ENCODE results near the gene PCSK1N.
A peak's percentile ranks its signal among the peaks of the same experiment; 100 is the strongest.

Gene PCSK1N

DNA sequence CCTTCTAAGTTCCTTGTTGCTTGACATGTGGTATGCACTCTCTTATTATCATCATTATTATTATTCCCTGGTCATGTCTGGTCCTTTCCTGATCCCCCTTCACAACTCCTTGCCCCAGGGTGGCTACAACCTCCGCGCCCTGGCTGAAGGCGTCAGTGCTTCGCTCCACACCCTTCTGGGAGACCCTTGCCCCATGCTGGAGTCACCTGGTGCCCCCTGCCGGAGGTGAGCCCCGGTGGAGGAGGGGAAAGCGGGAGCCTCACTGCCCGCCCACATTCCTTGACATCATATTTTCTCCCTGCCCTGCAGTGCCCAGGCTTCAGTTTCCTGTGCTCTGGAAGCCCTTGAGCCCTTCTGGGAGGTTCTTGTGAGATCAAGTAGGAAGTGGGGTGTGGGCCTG is 20.1 kb downstream of the PCSK1N start:
- Mint-ChIP-seq H3K27me3 (no peaks in the 10 kb centered on the region), H3K4me3 (no peak overlapping the region), H3K36me3 (ENCODE audit: insufficient read depth) (peaks cover 20% of the 10 kb centered on the region), H3K4me1 (ENCODE audit: low read depth in 2 of 2) (no peaks in the 10 kb centered on the region), H3K27ac (no peak overlapping the region), H3K9me3 (no peaks in the 10 kb centered on the region)
- no peak for ATAC-seq (replicated peaks)
- no peak for DNase-seq

DNA sequence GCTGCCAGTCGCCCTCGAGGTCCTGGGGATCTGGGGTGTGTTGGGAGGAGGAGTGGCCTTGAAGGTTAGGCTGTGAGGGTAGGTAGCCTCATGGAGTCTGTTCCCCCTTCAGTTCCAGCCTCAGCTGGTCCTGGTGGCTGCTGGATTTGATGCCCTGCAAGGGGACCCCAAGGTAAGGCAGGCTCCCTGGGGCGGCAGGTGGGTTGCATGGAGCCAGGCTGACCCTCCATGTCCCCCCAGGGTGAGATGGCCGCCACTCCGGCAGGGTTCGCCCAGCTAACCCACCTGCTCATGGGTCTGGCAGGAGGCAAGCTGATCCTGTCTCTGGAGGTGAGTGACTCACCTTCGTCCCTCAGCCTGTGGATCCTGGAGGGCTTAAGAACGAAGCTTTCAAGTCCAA is 20.7 kb downstream of the PCSK1N start:
- H3K4me1 Mint-ChIP-seq (ENCODE audit: low read depth in 2 of 2): no peaks in the 10 kb centered on the region

DNA sequence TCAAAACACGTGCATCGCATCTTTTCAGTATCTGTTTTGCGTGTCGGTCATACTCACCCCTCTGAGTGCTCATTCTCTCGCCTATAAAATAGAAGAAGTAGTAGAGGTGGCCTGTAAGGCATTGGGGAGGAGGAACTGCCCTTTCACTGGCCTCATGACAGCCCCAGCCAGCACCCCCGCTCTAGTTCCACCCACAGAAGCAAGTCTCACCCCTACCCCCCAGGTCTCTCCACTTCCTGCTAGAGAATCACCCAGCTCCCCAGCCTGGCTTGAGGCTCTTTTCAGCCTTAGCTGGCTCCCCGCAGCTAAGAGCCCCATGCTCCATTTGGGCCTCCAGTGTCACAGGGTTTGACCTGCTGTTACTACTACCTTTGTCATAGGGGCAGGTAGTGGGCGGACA is 21.8 kb downstream of the PCSK1N start:
- H3K4me3 Mint-ChIP-seq: no peak overlapping the region
- no peaks in the 10 kb centered on the region for H3K27me3 Mint-ChIP-seq
- ATAC-seq (replicated peaks): no peak
- H3K9me3 Mint-ChIP-seq: no peaks in the 10 kb centered on the region
- H3K4me1 Mint-ChIP-seq (ENCODE audit: low read depth in 2 of 2): no peaks in the 10 kb centered on the region
- DNase-seq: no peak
- no peak overlapping the region for H3K27ac Mint-ChIP-seq
- peaks cover 15% of the 10 kb centered on the region for H3K36me3 Mint-ChIP-seq (ENCODE audit: insufficient read depth)

More for the DNA sequence above, 20.7 kb downstream of the PCSK1N start:
- ATAC-seq (replicated peaks) (no peak), DNase-seq (no peak)
- H3K36me3 Mint-ChIP-seq (ENCODE audit: insufficient read depth): peaks cover 20% of the 10 kb centered on the region
- no peaks in the 10 kb centered on the region for H3K27me3 Mint-ChIP-seq
- no peaks in the 10 kb centered on the region for H3K9me3 Mint-ChIP-seq
- no peak overlapping the region for H3K27ac Mint-ChIP-seq
- no peak overlapping the region for H3K4me3 Mint-ChIP-seq

DNA sequence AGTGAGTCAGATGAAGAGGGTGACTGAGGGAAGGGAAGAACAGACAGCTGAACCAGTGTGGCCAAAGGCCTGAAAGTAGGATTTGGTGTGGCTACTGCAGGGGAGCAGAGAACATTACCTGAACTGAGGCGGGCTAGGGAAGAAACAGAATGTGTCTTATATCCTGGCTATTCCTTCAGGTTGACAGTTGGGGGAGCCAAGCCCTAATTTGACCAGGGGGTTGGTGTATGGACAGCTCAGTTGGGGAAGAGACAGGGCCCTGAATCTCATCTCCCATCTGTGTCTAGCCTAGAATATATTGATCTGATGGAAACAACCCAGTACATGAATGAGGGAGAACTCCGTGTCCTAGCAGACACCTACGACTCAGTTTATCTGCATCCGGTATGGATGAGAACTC is 29.3 kb downstream of the PCSK1N start:
- no peaks in the 10 kb centered on the region for H3K9me3 Mint-ChIP-seq
- ATAC-seq (replicated peaks) (no peak), DNase-seq (no peak)
- H3K4me1 Mint-ChIP-seq (ENCODE audit: low read depth in 2 of 2): peaks cover 4 to 10% of the 10 kb centered on the region in 2 donors
- H3K4me3 Mint-ChIP-seq: no peak overlapping the region
- no peaks in the 10 kb centered on the region for H3K27me3 Mint-ChIP-seq
- peaks cover 23% of the 10 kb centered on the region for H3K36me3 Mint-ChIP-seq (ENCODE audit: insufficient read depth)
- H3K27ac Mint-ChIP-seq: peak overlapping the region in 1 of 2 donors; percentile 44

DNA sequence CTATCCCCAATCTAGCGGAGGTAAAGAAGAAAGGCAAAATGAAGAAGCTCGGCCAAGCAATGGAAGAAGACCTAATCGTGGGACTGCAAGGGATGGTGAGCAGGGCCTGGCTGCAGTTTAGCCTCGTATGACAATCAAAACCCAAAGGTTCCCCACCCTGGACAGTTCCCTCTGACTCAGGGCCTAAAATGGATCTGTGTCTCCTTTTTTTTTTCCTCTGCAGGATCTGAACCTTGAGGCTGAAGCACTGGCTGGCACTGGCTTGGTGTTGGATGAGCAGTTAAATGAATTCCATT is 32.6 kb downstream of the PCSK1N start:
- Mint-ChIP-seq H3K27ac (peak overlapping the region; percentile 46 to 96), H3K36me3 (ENCODE audit: insufficient read depth) (peaks cover 23% of the 10 kb centered on the region), H3K4me1 (ENCODE audit: low read depth in 2 of 2) (peaks cover 9 to 16% of the 10 kb centered on the region in 2 donors), H3K9me3 (no peaks in the 10 kb centered on the region), H3K27me3 (no peaks in the 10 kb centered on the region), H3K4me3 (peak overlapping the region; percentile 93 to 95)
- no peak for DNase-seq
- no peak for ATAC-seq (replicated peaks)

DNA sequence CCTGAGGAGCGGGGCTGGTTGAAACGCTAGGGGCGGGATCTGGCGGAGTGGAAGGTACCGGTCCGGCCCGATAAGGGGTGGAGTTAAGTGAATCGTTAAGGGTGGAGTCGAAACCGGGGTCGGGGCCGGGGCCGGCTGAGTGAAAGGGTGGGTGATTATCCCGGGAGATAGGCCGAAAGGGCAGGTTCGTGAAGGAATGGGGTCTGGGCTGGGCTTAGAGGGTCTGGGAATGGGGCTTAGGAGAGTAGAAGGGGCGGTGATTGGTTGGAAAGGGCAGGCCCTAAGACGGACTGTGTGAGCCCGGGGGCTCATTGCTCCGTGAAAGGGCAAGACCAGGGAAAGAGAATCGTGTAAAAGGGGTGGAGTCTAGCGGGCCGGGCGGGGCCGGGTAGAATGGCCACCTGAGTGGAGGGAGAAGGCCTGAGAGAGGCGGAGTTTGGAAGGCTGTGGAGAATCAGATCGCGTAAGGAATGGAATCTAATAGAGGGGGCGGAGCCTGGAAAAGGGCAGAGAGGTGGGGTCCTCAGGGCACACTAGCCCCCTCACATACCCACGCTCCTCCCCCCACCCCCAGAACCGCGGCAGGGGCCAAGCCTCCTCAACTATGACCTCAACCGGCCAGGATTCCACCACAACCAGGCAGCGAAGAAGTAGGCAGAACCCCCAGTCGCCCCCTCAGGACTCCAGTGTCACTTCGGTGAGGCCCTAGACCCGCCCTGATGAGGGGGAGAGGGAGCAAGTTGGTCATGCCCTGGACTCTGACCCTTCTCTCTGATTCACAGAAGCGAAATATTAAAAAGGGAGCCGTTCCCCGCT is 33.1 kb downstream of the PCSK1N start:
- H3K27ac Mint-ChIP-seq: peak overlapping the region; percentile 96
- peak; percentile 18 for ATAC-seq (replicated peaks)
- peaks cover 23% of the 10 kb centered on the region for H3K36me3 Mint-ChIP-seq (ENCODE audit: insufficient read depth)
- H3K4me3 Mint-ChIP-seq: peak overlapping the region; percentile 93 to 95
- H3K4me1 Mint-ChIP-seq (ENCODE audit: low read depth in 2 of 2): peaks cover 9 to 16% of the 10 kb centered on the region in 2 donors
- H3K27me3 Mint-ChIP-seq: no peaks in the 10 kb centered on the region
- no peaks in the 10 kb centered on the region for H3K9me3 Mint-ChIP-seq
- DNase-seq: peak in 1 of 3 experiments; percentile 50

DNA sequence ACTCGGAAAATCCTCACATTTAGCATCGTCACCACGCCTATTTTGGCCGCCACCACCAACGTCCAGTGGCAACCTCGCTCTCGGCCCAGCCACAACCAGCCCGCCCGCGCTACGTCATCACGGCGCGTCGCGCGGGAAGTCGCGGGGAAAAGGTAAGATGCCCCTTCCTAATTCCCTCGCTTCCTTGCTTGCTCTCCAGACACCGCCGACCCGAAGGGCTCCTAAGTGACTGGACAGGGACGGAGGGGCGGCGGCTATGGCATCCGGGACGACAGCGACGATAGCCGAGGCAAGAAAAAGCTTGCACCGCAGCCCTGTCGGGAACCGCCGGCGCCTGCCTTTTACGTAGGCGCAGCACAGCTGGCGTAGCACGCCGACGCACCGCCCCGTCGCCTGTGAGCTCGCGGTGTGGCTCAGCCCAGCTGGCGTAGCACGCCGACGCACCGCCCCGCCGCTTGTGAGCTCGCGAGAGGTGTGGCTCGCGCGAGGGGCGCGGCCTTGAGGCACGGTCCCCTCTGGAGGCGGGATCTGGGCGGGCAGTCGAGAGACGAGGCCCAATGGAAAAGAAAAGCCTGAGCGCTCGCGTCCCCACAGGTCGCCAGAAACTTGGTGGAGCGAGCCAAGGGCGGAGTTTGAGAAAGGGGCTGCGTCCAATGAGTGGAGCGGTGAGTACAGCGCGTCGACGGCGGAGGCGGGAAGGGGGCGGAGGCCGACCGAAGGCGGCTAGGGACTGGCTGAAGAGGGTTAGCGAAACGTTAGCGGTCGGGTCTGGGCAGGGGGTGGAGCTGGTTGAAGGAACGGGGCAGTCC is 33.9 kb downstream of the PCSK1N start, which contains the start of gene HDAC6:
TSS of gene HDAC6 (plus strand) at position 788 of the 809 bp plus-strand sequence. CDS start 626 bp downstream, outside the sequence.
- peak; percentile 90 to 92 (median 91) for DNase-seq
- peaks cover 9 to 16% of the 10 kb centered on the region in 2 donors for H3K4me1 Mint-ChIP-seq (ENCODE audit: low read depth in 2 of 2)
- H3K4me3 Mint-ChIP-seq: peak within 1 kb of the TSS; percentile 93 to 95
- peak; percentile 82 for ATAC-seq (replicated peaks)
- peak within 1 kb of the TSS; percentile 96 for H3K27ac Mint-ChIP-seq
- no peaks in the 10 kb centered on the region for H3K27me3 Mint-ChIP-seq
- no peaks in the 10 kb centered on the region for H3K9me3 Mint-ChIP-seq
- H3K36me3 Mint-ChIP-seq (ENCODE audit: insufficient read depth): peaks cover 23% of the 10 kb centered on the region

DNA sequence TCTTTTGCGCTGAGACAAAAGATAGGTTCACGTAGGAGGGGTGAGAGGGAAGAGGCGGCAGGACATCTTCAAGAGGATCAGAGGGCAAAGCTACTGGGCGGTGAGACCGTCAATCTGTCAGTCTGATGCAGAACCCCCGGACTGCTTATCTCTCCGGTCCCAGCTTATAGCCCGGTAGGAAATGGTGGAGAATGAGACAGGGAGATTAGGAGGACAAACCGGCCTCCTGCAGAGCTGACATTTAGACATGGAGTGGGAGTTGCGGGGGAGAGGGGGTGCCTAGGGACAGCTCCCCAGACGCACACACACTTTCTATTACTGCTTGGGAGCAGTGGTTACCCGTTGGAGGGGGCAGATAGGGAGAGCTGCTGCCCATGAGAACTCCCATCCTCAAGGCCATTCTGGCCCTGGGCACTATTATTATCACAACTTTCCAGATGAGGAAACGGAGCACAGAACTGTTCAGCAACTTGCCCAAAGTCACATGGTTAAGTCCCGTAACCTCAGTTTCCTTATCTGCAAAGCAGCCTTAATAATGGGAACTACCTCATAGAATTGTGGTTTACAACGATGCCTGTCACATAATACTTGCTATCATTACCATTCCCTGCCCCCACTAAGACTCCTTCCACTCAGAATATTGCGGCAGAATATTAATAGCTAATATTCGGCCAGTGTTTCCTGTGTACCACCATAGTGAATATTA is 34.7 kb downstream of the PCSK1N start:
- no peak for ATAC-seq (replicated peaks)
- Mint-ChIP-seq H3K36me3 (ENCODE audit: insufficient read depth) (peaks cover 17% of the 10 kb centered on the region), H3K4me3 (peak overlapping the region; percentile 93 to 95), H3K4me1 (ENCODE audit: low read depth in 2 of 2) (peaks cover 9 to 16% of the 10 kb centered on the region in 2 donors), H3K27me3 (no peaks in the 10 kb centered on the region), H3K27ac (peak overlapping the region; percentile 96), H3K9me3 (no peaks in the 10 kb centered on the region)
- DNase-seq: peak in 1 of 3 experiments; percentile 1

DNA sequence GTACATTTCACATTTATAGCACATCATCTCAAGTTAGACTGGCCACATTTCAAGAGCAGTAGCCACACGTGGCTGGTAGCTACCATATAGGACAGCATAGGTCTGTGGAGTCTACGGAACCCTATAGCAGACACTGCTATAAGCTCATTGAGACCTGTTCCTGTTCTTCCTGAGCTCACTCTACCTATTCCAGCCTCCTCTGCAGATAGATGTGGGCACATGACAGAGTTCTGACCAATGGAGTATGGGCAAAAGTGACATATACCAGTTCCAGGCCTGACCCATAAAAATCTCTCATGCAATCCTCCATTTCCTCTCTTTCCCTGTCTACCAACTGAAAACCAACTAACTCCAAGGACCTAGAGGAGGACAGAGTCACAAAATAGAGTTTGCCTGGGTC is 37.1 kb downstream of the PCSK1N start:
- Mint-ChIP-seq H3K4me3 (no peak overlapping the region), H3K4me1 (ENCODE audit: low read depth in 2 of 2) (peaks cover 9 to 10% of the 10 kb centered on the region in 2 donors), H3K27me3 (no peaks in the 10 kb centered on the region), H3K27ac (no peak overlapping the region), H3K9me3 (no peaks in the 10 kb centered on the region), H3K36me3 (ENCODE audit: insufficient read depth) (peaks cover 20% of the 10 kb centered on the region)
- ATAC-seq (replicated peaks) (no peak), DNase-seq (no peak)

DNA sequence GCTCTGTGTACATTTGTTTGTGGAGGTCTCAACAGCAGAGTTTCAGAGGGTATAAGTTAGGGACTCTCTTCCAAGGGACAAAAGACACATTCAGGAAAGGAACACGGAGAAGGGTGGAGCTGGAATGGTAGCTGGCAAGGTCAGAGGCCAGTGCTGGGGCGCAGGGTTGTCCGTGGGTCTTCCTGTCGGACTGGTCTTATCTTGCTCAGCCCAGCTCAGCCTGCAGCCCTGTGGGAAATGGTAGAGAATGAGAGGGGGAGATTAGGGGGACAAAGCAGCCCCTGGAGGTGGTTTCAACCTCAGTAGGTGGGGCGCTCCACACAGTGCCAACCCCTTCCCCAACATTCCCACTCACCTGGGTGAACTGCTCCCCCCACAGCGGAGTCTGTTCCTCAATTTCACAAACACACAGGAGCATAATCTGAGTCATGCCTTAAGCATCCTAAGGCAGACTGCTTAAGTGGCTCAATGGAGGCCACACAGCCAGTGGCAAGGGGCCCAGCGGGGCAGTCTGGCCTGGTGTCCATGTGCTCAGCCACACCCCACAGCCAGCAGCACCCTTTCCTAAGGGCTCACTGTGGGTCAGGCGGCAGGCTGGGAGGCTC is 40.4 kb downstream of the PCSK1N start:
- no peaks in the 10 kb centered on the region for H3K27me3 Mint-ChIP-seq
- no peak overlapping the region for H3K27ac Mint-ChIP-seq
- peaks cover 0 to under 1% of the 10 kb centered on the region in 2 donors for H3K4me1 Mint-ChIP-seq (ENCODE audit: low read depth in 2 of 2)
- no peak for DNase-seq
- no peak overlapping the region for H3K4me3 Mint-ChIP-seq
- ATAC-seq (replicated peaks): no peak
- peaks cover 3% of the 10 kb centered on the region for H3K36me3 Mint-ChIP-seq (ENCODE audit: insufficient read depth)
- H3K9me3 Mint-ChIP-seq: no peaks in the 10 kb centered on the region

DNA sequence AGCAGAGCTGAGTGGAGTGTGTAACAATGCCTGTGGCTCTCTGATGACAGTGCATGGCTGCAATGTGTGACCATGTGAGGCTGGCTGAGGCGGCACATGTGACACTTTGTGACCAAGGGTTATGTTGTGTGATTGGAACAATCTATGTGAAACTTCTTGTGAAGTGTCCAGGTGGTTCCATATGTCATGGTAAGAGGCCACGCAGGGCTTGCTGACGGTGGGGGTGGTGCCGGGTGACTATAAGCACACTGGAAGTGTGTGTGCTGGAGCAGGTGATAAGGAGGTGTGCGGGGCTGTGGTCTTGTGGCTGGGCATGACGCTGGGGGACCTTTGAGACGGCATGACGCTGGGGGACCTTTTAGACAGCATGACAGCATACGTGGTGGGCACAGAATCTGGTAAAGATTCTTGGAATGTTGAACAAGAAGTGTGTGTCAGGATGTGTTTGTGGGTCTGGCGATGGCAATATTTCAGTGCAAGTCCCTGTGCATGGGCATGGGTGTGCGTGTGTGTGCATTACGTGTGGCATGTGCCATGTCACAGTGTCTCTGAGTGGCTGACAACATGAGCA is 41.0 kb downstream of the PCSK1N start:
- no peaks in the 10 kb centered on the region for H3K27me3 Mint-ChIP-seq
- H3K9me3 Mint-ChIP-seq: no peaks in the 10 kb centered on the region
- H3K4me3 Mint-ChIP-seq: no peak overlapping the region
- no peak overlapping the region for H3K27ac Mint-ChIP-seq
- ATAC-seq (replicated peaks): no peak
- DNase-seq: no peak
- H3K36me3 Mint-ChIP-seq (ENCODE audit: insufficient read depth): peaks cover 3% of the 10 kb centered on the region
- H3K4me1 Mint-ChIP-seq (ENCODE audit: low read depth in 2 of 2): peaks cover 0 to 6% of the 10 kb centered on the region in 2 donors

DNA sequence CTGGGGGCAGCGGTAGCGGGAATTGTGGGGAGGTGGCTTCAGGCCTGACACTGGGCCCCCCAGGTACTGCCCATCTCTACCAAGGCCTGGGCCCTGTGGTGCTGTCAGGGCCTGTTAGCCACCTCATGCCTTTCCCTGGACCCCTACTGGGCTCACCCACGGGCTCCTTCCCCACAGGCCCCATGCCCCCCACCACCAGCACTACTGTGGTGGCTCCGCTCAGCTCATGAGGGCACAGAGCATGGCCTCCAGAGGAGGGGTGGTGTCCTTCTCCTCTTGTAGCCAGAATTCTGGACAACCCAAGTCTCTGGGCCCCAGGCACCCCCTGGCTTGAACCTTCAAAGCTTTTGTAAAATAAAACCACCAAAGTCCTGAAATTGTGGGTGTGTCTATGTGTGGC is 41.5 kb downstream of the PCSK1N start:
- H3K27me3 Mint-ChIP-seq: no peaks in the 10 kb centered on the region
- H3K4me3 Mint-ChIP-seq: no peak overlapping the region
- no peaks in the 10 kb centered on the region for H3K9me3 Mint-ChIP-seq
- H3K4me1 Mint-ChIP-seq (ENCODE audit: low read depth in 2 of 2): peaks cover 2 to 11% of the 10 kb centered on the region in 2 donors
- H3K36me3 Mint-ChIP-seq (ENCODE audit: insufficient read depth): peaks cover 3% of the 10 kb centered on the region
- H3K27ac Mint-ChIP-seq: no peak overlapping the region
- DNase-seq (no peak), ATAC-seq (replicated peaks) (no peak)

DNA sequence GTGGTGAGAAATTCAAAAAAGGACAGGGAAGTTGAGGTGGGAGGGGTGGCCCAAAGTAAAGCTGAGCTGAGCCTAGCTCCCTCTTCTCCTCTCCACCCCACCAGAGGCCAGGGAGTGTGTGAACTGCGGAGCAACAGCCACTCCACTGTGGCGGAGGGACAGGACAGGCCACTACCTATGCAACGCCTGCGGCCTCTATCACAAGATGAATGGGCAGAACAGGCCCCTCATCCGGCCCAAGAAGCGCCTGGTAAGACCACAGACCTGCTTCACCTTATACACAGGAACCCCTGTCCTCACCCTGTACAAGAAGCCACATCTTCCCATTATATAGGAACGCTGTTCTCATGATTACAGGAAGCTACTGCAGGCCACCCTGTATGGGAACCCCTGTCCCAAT is 43.2 kb downstream of the PCSK1N start:
- no peaks in the 10 kb centered on the region for H3K9me3 Mint-ChIP-seq
- peak overlapping the region in 1 of 2 donors; percentile 75 for H3K27ac Mint-ChIP-seq
- ATAC-seq (replicated peaks): no peak
- H3K4me1 Mint-ChIP-seq (ENCODE audit: low read depth in 2 of 2): peaks cover 4 to 16% of the 10 kb centered on the region in 2 donors
- H3K36me3 Mint-ChIP-seq (ENCODE audit: insufficient read depth): peaks cover 3% of the 10 kb centered on the region
- peaks cover 0 to 7% of the 10 kb centered on the region in 2 donors for H3K27me3 Mint-ChIP-seq
- no peak for DNase-seq
- no peak overlapping the region for H3K4me3 Mint-ChIP-seq
